Stimulated activated CD8-positive, alpha-beta memory T cell treated with anti-CD3 and anti-CD28 coated beads, Interleukin-2, amount 100 ng/mL, for 1 hour (primary cell): ENCODE results near the gene BPIFB2.

Source experiments
- DNase-seq, 2 donors: peaks; one replicate each; pipeline ENCODE4 v3.0.0-alpha.2; 2020; ENCODE audit warnings: low read depth in 2 of 2

The BPIFB2 gene

DNA sequence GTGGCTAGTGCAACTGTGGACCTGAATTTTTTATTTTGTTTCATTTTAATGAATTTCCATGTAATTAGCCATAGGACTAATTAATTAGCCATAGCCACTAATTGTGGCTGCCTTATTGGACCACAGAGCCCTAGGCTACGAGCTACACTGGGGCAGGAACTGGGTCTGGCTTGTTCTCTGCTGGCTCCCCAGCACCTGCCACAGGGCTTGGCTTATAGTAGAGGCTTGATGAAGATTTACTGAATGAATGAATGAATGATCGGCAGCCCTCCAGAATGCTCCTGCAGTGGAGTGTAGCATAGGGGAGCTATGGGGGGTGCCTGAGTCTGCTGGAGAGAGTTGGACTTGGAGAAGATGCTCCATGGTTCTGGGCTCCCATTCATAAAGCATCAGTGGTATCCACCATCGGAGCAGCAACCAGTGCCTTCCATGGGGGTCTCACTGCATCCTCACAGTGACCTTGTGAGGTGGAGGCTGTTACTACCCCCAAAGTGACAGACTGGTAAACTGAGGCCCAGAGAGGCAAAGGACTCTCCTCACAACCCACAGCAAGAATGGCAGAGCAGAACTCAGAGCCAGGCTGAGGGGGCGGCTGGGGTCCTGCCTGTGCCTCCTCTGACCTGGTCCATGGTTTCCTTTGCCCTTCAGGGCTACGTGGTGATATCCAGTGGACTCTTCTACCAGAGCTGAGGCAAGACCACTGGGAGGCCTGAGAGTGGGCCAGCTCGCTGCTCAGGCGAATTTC, 15.4 kb downstream of the BPIFB2 start:
- no peak for DNase-seq

DNA sequence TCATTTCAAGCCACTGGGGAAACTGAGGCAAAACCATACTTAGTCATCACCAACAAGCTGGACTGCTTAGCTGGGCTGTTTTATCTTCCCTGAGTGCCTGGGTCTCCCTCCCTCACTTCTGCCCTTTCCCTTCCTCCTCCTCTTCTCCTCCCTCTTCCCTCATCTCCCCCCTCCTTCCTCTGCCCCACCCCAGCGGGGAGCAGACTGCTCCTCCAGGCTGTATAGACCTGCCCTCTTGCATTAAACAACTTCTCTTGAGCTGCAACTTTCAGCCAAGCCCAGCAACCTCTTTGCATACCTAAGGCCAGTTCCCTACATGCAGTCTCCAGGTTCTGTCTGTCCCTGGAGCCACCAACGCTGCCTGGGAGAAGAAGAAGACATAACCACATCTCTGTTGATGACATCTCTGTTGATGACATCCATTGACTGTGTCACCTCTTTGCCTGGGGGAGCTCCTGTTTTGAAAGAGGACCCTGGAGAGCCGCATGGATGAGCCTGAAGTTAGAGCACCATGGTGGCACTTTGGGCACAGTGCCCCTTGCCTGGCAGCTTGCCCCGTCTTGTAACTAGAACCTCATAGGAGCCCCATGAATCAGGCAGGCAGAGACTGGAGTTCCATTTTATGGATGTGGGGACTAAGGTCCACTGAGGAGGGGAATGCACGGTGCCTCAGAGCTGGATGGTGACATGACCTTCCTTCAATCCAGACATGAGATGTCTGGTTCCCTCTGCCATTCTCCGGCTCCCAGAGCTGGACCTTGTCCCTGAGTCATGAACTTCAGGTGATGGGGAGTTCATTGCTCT, 16.1 kb downstream of the BPIFB2 start:
- no peak for DNase-seq

DNA sequence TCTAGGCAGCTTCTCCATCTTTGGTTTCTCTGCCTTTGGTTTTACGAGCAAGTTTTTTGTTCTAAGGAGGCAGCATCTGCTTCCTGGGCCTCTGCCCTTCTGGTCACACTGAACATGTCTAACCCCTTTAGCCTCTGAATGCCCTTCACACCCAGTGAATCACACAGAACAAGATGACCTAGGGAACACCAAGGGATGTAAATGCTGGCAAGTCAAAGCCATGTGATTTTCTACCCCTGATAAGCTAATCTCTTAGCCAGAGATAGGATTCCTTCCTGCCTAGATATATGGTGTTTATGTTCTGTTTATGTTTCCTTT, 16.7 kb downstream of the BPIFB2 start:
- no peak for DNase-seq

DNA sequence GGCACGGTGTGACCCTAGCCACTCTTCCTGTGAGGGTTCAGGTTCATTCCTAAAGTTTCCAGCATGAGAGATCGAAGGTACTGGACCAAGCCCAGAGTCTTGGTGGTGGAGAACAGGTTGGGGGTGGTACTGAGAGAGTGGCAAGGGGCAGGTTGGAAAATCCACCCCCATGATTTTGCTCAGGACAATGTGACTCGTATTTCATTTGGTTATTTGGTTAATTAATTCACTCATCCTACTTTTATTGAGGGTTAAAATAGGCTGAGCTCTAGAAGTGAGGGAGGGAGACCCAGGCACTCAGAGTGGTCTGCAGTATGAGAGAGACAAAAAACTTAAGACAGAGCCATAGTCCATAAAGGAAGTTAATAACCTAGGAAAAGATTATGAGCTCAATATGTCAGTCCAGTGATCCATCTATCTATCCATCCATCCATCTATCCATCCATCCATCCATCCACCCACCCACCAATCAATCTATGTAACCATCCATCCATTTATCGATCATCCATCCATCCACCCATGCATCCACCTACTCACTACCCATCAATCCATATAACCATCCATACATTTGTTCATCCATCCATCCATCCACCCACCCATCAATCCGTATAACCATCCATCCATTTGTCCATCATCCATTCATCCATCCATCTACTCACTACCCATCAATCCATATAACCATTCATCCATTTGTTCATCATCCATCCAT, 17.3 kb downstream of the BPIFB2 start:
- no peak for DNase-seq

DNA sequence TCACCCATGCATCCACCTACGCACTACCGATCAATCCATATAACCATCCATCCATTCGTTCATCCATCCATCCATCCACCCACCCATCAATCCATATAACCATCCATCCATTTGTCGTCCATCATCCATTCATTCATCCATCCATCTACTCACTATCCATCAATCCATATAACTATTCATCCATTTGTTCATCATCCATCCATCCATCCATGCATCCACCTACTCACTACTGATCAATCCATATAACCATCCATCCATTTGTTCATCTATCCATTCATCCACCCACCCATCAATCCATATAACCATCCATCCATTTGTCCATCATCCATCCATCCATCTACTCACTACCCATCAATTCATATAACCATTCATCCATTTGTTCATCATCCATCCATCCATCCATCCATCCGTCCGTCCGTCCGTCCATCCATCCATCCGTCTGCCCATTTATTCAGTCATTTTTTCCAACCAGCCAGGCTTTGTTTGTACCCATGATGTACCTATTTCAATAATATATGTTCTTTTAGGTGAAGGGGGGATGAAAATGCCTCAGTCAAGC, 17.9 kb downstream of the BPIFB2 start:
- no peak for DNase-seq

DNA sequence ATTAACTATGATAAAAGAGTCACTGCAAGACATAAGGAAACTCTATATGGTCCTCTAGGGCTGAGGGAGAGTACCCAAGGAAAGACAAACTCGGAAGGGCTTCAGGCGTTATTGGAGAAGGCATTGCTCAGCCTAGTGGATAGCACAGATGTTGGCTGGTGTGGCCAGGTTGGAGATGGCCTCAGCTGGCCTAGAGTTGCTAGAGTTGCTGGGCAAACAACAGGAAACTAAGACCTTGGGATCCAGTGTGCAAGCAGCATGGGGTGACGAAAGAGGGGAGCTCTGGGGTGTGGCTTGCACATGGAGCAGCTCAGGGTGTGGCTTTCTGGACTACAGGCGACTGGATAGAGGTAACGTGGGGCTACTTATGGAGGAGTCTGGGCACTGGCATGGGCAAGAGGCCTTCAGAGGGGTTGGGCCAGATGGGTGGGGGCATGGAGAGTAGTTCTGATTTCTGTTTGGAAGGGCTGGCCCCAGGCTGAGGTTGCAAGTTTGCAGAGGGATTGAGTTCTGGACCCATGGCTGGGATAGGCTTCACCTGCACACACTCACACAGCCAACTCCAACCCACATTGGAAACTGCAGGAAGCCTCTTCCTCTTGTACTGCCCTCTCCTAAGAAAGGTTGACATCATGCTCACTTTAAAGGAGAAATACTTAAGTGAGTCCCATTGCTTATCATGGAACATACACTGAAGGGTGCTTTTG, 18.7 kb downstream of the BPIFB2 start:
- DNase-seq: no peak

DNA sequence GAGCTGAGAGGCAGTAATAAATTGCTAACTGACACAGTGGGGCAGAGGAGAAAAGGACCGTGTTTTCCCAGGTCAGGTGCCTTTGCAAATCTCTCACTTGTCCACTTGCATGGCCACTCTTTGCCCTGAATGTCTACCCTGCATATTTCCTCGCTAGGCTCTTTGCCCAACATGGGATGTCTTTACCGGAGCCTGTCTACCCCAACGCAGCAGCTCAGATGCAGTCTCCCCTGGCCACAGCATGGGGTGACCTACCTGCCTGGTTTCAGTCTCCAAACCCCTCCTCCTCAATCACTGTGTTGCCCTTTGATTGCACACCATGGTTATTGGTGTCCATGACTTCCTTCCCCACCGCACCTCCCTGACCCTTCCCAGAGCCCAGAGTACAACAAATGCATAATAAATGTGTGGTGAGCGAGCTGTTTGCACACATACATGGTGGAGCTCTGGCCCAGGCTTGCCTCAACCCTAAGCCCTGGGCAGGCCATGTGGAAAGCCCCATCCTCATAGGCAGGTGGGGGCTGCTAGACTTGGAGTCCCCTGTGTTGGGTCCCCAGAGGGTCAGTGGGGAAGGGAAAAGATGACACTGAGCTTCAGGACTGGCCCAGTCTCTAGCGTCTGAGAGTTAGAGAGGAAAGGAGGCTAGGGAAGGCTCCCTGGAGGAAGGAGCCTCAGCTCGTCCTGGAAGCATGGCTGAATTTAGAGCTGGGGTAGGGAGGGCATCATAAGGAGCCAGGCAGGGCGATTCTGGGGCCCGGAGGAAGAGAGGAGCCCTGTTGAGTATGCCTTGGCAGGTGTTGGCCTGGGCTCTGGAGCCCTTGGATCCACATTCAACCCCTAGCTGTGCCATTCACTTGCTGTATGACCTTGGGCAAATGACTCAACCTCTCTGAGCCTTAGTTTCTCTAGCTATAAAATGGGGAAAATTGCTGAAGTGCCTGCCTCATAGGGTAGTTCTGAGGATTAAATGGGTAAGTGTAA, 19.6 kb downstream of the BPIFB2 start:
- DNase-seq: no peak

DNA sequence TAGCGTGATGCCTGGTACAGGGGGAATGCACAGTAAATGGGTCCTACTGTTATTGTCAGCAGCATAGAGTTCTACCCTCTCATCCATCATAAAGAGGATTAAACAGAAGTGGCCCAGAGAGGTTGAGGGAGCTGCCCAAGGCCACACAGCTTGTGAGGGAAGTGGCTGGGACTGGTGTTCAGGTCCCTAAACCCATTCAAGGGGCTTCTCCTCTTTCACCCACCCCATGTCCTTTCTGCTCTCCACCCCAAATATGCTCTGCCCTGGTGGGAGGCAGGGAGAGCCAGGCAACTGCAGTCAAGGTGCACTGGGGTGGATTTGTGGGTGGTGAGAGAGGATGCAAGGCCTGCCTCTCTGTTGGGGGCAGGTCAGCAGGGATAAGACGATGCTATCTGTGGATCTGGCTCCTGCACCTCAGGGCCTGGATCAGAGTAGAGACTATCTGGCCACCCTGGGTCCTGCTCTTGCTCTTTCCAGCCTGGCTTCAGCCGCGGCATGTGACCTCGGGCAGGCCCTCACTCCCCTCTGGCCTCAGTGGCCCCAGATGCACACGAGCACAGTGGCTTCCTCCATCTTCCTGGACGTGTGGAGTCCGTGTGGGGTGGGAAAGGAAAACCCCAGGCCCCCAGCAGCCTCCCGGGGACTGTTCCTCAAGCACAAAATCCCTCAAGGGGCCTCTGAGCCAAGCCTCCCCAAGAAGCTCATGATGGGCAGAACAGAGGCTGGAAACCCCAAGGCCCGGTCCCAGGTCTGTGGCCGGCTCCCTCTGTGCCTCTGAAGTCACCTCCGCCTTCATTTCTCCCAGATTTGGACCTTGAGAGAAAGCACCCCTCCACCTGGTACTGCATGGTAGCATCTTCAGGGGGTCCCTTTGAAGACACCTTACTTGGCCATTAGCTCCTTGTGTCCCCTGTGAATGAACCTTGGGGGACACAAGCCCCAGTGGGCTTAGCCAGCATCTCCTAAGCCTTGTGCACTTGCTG, 20.6 kb downstream of the BPIFB2 start:
- DNase-seq: no peak

DNA sequence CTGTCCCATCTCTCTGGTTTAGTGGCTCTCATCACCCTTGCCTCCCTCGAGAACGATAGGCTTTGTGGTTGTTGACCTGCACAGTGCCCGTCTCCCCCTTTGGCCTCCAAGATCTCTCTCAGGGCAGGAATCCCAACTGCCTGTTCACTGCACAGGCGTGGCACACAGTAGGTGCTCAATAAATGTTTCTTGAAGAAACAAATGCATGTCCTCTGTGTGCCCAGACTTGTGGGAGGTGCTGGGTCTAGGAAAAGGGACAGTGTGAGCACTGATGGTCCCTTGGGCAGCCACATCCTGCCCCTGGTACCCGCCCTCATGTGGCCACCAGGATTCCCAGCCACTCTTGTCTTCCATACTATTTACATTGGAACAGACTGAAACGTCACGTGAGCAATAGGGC, 21.4 kb downstream of the BPIFB2 start:
- no peak for DNase-seq

DNA sequence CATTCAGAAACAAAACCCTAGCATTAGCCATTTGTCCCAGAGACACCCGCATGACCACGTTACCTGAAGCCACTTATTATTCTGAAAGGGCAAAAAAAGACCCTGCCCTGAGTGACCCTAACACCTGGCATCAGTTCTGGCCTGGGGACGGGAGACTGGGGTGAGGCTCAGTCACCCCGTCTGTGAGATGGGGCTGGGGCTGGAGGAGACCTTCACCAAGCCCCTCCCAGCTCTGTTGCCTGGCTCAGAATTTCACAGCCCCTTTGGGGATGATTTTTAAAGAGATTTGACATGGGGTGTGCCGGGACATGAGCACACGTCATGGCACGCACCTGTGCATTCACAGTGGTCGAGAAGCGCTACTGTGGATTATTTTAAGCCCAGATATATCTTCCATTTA, 22.6 kb downstream of the BPIFB2 start:
- no peak for DNase-seq

DNA sequence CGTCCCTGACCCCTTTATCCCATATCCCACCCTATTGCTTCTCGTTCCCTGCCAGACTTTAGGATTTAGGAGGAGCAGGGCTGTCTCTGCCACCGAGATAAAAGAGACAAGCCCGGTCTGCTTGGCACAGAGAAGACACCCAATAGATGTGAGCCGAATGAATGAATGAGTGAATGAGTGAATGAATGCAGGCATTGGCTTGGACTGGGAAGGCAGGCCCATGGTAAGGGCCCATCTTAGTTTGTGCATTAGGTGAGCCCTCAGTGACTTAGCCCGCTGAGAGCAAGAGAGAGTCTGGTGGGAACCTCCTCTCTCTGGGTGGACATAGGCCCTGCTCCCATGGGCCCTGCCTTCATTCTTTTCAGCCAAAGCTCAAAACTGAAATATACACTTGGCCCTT, 23.1 kb downstream of the BPIFB2 start:
- DNase-seq: no peak

DNA sequence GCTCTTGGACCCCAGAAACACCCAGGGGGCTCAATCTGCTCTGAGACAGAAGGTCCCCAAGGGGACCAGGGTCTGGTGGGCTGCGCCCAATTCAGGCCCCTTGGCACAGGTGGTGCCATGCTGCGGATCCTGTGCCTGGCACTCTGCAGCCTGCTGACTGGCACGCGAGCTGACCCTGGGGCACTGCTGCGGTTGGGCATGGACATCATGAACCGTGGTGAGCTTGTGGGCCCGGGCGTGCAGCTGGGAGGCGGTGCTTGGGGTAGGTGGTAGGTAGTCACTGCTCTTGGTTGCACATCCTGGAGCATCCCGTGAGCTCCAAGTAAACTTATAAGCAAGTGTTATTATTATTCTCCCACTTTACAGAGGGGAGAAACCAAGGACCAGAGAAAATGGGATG, 24.0 kb downstream of the BPIFB2 start, which contains the start of gene BPIFB6:
Gene BPIFB6, plus strand, starts transcription at position 118 of the 400 bp plus-strand sequence. Its CDS starts 0 bp downstream, at position 118.
- no peak for DNase-seq

DNA sequence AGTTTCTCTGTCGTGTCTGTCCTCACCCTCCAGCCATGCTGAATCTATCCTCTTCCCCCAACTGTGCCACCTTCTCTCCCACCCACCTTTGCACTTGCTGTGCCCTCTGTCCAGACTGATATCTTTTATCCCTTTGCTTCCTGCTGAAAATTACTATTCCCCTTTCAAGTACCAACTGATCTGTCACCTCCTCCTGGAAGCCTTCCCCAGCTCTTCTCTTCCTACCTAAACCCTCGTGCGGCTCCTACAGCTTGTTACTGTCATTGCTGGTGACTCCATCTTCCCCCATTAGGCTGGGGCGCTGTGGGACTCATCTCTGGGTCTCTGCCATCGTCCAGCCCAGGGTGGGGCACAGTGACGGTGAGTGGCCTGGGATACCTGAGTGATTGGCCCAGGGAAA, 25.1 kb downstream of the BPIFB2 start:
- no peak for DNase-seq

DNA sequence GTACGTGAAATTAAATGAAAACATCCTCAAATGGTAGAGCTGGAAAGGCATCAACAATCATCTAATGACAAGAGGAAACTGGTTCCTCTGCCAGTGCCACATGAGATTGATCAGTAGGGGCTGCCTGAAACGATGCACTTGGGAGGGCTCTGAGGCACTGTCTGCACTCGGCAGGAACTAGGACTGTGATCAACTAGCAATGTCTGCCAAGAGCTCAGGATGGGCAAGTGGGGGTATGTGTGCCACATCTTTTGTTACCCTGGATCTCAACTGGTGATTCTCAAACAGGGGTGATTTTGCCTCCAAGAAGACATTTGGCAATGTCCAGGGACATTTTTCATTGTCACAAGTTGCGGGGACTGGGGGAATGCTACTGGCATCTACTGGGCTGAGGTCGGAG, 25.9 kb downstream of the BPIFB2 start:
- DNase-seq: no peak

DNA sequence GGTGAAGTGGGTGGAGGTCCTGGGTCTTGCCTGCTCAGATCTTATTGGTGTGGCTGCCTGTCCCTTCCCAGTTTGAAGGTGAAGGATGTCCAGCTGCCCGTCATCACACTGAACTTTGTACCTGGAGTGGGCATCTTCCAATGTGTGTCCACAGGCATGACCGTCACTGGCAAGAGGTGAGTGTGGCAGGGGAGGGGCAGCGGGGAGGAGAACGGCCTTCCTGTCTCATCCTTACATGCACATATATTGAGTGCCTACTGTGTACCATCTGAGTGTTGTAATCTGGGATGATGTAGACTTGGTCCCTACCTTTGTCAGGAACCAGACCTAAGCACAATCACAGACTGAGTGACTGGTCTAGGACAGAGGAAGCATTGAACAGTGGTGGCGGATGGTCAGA, 26.6 kb downstream of the BPIFB2 start:
- DNase-seq: no peak

DNA sequence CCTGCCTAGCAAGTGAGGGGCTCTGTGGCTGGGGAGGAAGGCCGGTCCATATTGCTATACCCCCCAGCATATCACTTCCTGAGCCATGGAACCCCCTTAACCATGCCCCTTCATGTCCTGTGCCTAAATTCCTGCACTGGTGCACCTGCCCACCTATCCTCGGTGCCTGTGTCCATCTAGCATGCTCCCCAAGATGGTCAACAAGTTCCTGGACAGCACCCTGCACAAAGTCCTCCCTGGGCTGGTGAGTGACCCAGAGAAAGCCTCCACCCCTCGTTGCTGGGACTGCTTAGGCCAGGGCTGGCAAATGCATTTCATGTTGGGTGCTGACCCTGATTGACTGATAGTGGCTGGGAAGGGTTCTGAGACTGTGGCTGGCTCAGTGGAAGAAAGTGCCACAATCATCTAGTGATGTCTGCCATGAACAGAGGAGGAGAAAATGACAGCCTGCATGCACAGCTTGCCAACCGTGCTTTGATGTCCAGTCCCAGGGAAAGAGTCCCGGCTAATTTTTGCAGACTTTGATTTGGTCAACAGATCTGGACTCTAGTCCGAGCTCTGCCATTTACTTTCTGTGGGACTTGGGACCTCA, 27.5 kb downstream of the BPIFB2 start:
- no peak for DNase-seq

DNA sequence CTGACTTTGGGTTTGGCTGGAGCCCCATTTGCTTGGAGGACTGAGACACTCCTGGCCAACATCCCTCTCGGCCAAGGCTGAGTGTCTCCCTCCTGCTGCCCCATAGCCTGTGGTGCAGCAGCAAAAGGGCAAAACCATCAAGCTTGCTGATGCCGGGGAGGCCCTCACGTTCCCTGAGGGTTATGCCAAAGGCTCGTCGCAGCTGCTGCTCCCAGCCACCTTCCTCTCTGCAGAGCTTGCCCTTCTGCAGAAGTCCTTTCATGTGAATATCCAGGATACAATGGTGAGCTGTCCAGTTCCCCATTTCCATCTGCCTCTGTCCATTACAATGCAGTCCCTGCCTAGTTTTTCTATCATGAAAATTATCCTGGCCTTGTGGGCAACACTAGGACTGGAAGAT, 30.0 kb downstream of the BPIFB2 start:
- DNase-seq: no peak

DNA sequence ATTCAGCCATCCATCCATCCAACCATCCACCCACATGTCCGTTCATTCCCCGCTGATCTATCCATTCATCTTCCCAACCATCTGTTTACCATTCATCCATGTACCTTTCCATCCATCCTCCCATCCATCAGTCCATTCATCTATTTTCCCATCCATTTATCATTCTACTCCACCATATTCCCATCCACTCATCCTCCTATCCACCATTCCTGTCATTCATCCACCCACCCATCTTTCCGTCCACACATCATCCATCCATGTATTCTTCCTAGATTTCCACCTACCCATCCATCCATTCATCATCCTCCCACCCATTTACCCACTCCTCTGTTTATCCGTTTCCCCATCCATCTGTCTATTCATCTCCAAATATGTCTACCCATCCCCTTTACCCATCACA, 30.7 kb downstream of the BPIFB2 start:
- no peak for DNase-seq

DNA sequence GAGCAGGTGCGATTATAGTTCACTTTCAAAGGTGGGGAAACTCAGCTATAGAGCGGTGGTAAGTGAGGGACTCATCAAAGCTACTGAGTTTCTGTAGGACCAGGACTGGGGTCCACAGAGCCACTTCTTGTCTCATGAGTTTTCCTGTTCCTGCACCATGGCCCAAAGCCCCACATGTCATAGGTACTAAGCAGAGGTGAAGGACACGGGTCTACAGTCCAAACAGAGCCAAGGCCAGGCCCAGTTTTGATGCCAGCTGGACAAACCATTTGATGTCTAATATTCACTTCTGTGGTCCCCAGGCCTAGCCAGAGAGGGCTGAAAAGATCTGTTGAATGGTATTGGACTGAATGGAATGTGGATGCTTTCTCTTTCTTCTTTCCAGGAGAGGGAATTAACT, 34.9 kb downstream of the BPIFB2 start:
- DNase-seq: no peak
